Lower lobe of right lung (tissue), 2 donors: Measurements from ENCODE around the gene KCTD16. TPM values are rescaled to one million over a fixed set of nuclear protein-coding genes. Genes with fewer than 3 reads are reported as not detected.

ENCODE experiments used
- ATAC-seq, 2 donors: fragments of 200-7000 bp; cut with Tn5 transposase; one replicate each; pipeline ENCODE4 v1.9.1; 2020 to 2022; ENCODE audit warnings: mild to moderate bottlenecking in 2 of 2, moderate library complexity in 2 of 2
- DNase-seq: peaks from one replicate; pipeline ENCODE4 v3.0.0-alpha.2; 2020
- H3K27ac ChIP-seq: fragments of 200-600 bp; one replicate; pipeline ENCODE4 v1.8.0; 2022
- H3K27me3 ChIP-seq: fragments of 200-600 bp; one replicate; pipeline ENCODE4 v1.8.0; 2022; ENCODE audit warnings: low read depth
- H3K36me3 ChIP-seq: fragments of 200-600 bp; one replicate; pipeline ENCODE4 v1.8.0; 2022; ENCODE audit warnings: mild to moderate bottlenecking
- H3K4me1 ChIP-seq: fragments of 200-600 bp; one replicate; pipeline ENCODE4 v1.8.0; 2022
- H3K4me3 ChIP-seq: fragments of 200-600 bp; one replicate; pipeline ENCODE4 v1.8.0; 2022; ENCODE audit warnings: mild to moderate bottlenecking
- H3K9me3 ChIP-seq: fragments of 200-600 bp; one replicate; pipeline ENCODE4 v1.8.0; 2022
- intact Hi-C: fragments of 100-400 bp; cut with DNase I; formaldehyde crosslinking; loops from one replicate; pipeline ENCODE4 v1.11.0; 2022
- total RNA-seq: library from RNA; stranded (reverse); fragmentation: NEBNext Ultra II Directional; extraction: Animal tissue kit (Norgen Biotek cat#: 25700); gene quantifications from one replicate; pipeline ENCODE4 v1.2.1, GENCODE V29; 2021
- TF ChIP-seq, protein P1 (sequence below): fragments of 200-600 bp; IDR thresholded peaks from one replicate; pipeline ENCODE4 v1.8.0; 2022; ENCODE audit warnings: antibody characterized with exemption, mild to moderate bottlenecking
- donor health status: DM: no; HTN: yes; CAD: no; lungs with severe emphysema.

KCTD16 gene
- total RNA-seq, 1 donor from 2014 or later: 2.5 TPM

DNA sequence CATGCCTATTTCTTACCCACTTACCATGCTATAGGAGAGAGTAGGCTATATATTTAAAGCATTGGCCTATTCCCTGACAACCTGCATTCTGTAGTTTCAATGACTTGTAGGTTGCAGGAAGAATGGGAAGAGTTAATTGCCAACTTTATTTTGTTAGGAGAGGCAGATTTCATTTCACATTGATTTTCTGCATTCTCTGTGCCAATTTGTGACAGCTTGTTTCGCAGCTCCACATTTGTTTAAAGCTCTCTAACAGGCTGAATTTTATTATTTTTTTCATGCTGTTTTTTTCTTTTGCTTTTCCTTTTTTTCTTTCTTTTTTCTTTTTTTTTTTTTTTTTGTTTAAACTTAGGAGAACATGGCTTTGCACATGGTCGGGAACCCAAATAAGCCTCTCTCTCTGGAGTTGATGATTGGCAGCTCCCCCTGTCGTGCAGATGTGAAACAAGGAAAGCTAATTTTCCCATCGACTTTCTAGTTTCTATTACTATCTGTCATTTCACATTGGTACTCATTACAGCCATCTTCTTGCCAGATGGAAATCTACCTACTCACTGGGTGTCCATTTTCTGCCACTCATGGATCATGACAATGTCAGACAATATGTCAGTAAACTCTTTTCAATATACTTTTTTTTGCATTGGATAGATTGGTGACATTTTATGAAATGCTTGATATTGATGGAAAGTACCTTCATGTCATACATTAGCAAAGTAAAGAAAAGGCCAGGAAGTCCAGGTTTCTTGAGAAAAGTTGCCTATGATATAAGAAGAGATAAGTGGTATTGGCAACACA lies 223.2 kb downstream of the KCTD16 start:
- no peak overlapping the region for H3K4me3 ChIP-seq
- no peak for ATAC-seq
- TF ChIP-seq, protein P1, sequence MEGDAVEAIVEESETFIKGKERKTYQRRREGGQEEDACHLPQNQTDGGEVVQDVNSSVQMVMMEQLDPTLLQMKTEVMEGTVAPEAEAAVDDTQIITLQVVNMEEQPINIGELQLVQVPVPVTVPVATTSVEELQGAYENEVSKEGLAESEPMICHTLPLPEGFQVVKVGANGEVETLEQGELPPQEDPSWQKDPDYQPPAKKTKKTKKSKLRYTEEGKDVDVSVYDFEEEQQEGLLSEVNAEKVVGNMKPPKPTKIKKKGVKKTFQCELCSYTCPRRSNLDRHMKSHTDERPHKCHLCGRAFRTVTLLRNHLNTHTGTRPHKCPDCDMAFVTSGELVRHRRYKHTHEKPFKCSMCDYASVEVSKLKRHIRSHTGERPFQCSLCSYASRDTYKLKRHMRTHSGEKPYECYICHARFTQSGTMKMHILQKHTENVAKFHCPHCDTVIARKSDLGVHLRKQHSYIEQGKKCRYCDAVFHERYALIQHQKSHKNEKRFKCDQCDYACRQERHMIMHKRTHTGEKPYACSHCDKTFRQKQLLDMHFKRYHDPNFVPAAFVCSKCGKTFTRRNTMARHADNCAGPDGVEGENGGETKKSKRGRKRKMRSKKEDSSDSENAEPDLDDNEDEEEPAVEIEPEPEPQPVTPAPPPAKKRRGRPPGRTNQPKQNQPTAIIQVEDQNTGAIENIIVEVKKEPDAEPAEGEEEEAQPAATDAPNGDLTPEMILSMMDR: no peak
- intact Hi-C loops: no loop called here
- no peaks in the 10 kb centered on the region for H3K36me3 ChIP-seq
- H3K27ac ChIP-seq: no peak overlapping the region
- no peaks in the 10 kb centered on the region for H3K9me3 ChIP-seq
- H3K27me3 ChIP-seq: no peaks in the 10 kb centered on the region
- no peaks in the 10 kb centered on the region for H3K4me1 ChIP-seq
- no peak for DNase-seq

GRCh38 chr5:144395704-144396103 lies 225.0 kb downstream of the KCTD16 start:
- no peak for ATAC-seq
- H3K27me3 ChIP-seq: no peaks in the 10 kb centered on the region
- H3K4me1 ChIP-seq: no peaks in the 10 kb centered on the region
- DNase-seq: no peak
- no peaks in the 10 kb centered on the region for H3K9me3 ChIP-seq
- intact Hi-C loops: no loop called here
- no peak overlapping the region for H3K27ac ChIP-seq
- TF ChIP-seq, protein P1: no peak
- no peak overlapping the region for H3K4me3 ChIP-seq
- H3K36me3 ChIP-seq: no peaks in the 10 kb centered on the region

GRCh38 chr5:144403058-144403457 lies 232.4 kb downstream of the KCTD16 start:
- no peak overlapping the region for H3K27ac ChIP-seq
- ATAC-seq (no peak), DNase-seq (no peak)
- no peaks in the 10 kb centered on the region for H3K36me3 ChIP-seq
- intact Hi-C loops: no loop called here
- H3K9me3 ChIP-seq: no peaks in the 10 kb centered on the region
- H3K27me3 ChIP-seq: no peaks in the 10 kb centered on the region
- no peaks in the 10 kb centered on the region for H3K4me1 ChIP-seq
- no peak overlapping the region for H3K4me3 ChIP-seq
- TF ChIP-seq, protein P1: no peak

GRCh38 chr5:144403817-144404420 lies 233.2 kb downstream of the KCTD16 start:
- H3K4me1 ChIP-seq: no peaks in the 10 kb centered on the region
- H3K36me3 ChIP-seq: no peaks in the 10 kb centered on the region
- intact Hi-C loops: no loop called here
- H3K27me3 ChIP-seq: no peaks in the 10 kb centered on the region
- no peak overlapping the region for H3K4me3 ChIP-seq
- ATAC-seq: no peak
- no peaks in the 10 kb centered on the region for H3K9me3 ChIP-seq
- TF ChIP-seq, protein P1: no peak
- no peak overlapping the region for H3K27ac ChIP-seq
- no peak for DNase-seq

DNA sequence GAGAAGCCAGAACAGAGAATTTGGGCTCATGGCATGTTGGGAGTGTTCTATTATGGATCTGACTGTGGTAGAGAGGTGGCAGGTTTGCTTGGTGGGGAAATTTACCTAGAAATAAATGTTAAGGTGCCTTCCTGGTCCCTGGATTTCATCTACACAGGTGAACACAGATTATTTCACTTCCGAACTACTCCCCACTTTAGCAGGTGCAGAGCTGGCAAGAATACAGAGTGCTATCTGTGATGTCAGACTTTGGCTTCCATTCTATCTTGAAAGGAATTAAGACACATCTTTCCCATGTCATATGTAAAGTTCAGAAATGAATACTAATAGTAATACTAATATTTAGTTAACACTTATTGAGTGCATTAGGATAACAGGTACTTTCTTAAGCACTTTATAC lies 234.0 kb downstream of the KCTD16 start:
- Histone ChIP-seq H3K4me1 (no peaks in the 10 kb centered on the region), H3K9me3 (no peaks in the 10 kb centered on the region), H3K4me3 (no peak overlapping the region), H3K27me3 (no peaks in the 10 kb centered on the region), H3K36me3 (no peaks in the 10 kb centered on the region), H3K27ac (no peak overlapping the region)
- TF ChIP-seq, protein P1: no peak
- no peak for DNase-seq
- ATAC-seq: no peak
- intact Hi-C loops: no loop called here
